GM20431 (cell line): ENCODE data around the gene PKD2L2.
"Not testable (repeated sequence)": the region's sequence is repeated elsewhere in the genome, so short reads cannot be mapped to it uniquely, and the experiment has no call there.

Experiments used
- in situ Hi-C: fragments of 300-500 bp; cut with MseI, MboI; formaldehyde crosslinking; loops from one replicate; pipeline ENCODE4 v1.15.0; 2020; ENCODE audit warnings: low sequenced_read_pairs; ENCODE audit not compliant: unreplicated experiment

Gene PKD2L2

DNA sequence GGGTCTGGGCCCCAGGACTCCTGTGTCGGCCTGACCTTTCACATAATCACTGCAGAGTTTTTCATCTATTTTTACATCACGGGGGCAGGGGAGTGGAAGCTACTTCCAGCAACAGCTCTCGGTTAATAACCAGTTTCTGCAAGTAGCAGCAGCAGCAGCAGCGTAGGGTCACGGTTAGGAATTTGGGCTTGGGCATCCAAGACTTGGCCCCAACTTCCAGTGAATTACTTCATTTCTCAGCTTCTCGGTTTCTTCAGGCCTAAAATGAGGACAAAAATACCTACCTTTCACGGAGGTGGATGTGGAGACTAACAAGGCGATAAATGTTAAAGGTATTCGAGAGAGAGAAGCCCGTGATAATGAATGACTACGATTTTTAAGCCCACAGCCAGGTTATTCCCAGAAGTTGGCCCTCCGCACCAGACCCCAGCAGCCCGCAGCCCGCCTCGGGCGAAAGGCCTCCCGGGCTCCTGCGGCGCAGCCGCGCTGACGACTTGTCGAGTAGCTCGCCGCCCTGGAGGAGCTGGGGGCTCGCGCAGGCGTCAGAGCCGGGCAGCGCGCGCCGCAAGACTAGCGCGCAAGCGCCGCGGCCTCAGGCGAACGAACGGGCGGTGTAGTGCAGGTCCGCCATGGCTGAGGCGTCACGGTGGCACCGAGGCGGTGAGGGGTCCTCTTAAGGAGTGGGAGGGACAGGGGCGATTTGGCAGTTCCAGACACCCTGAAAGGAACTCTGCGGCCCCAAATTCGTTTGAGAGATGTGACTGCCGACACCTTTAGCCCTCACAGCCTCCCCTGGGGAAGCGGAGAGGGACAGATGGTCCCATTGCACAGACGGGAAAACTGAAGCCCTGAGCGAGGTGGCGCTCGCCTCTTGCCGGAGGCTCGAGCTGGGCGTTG is at the start of gene PKD2L2:
TSS of gene PKD2L2 (plus strand) at position 595 of the 897 bp plus-strand sequence. CDS start at position 630, 35 bp downstream.
- in situ Hi-C loops = no loop called here

DNA sequence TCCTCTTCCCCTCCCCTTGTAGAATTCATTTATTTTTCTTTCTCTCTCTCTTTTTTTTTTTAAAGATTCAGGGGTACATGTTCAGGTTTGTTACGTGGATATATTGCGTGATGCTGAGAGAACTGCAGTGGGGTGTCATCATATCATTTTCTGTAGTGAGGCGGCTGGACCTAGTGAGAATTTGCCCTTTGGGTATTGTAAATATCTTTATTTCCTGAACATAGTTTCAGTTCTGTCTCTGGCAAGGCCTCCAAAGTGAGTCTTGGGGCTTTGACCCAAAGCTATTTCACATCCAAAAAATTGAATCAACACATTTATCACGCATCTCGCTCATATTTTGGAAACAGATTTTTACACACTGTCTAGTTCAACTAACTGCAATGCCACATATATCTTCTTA is 47.0 kb upstream of the PKD2L2 start:
- in situ Hi-C loops = no loop called here

DNA sequence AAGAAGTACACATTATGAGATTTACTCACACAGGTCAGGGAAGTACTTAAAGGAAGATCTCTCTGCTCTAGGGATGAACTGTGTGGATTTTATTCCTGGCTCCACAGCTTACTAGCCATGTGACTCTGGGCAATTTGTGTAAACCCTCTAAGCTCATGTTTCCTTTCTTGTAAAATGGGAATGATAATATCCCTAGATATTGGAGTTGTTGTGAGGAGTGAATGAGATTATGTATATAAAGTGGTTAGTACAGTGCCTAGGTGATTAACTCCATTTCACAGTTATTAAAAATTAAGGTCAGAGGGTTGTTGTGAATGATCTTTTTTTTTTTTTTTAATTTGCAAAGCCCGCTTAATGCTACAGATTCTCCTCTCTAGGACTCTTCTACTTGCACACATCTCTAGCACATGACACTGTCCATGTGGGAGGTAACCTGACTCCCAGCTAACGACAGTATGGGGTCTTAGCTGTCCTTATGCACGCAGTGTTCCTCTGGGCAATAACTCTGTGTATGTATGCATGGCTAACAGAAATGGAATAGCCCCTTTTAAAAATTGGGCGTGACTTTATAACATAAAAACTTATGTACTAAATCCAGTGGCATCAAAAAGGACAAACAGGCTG is 45.5 kb upstream of the PKD2L2 start:
- in situ Hi-C loops = no loop called here

DNA sequence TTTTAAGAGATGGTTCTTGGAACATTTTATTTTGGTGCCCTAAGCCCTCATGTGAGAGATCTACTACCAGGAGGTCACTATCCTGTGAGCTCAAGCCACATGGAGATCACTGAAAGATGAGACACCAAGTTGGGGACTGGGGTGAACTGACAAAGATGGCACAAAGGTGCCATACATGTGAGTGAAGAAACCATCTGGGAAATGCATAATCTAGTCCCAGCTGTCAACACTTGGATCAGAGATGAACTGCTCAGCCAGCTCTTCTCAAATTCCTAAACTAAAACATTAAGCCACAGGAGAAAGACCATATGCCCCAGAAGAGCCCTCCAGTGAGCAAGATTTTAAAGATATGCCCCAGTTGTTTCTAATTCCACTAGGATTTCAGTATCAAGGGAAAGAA is 43.8 kb upstream of the PKD2L2 start:
- in situ Hi-C loops = no loop called here

DNA sequence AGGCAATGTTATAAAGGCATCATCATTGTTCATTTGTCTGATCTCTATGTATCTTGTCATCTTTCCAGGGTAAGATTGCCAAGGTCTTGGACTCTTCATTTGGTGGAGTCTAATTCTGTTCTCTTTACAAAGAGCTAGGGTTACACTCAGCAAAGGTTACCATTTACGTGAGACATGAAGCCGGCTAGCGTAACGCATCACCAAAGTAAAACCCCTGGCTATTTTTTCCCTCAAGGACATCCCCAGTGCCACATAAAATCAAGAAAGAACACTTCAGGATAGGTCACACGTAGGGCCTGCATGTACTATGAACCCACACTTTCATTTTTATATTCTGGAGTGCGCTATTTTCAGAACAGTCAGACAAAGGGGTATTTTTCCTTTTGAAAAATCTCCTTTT is 41.6 kb upstream of the PKD2L2 start:
- in situ Hi-C loops = no loop called here

DNA sequence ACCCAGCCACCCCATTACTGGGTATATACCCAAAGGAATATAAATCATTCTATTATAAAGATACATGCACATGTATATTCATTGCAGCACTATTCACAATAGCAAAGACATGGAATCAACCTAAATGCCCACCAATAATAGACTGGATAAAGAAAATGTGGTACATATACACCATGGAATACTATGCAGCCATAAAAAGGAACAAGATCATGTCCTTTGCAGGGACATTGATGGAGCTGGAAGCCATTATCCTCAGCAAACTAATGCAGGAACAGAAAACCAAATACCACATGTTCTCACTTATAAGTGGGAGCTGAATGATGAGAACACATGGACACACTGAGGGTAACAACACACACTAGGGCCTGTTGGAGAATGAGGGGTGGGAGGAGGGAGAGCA is 36.1 kb upstream of the PKD2L2 start:
- in situ Hi-C loops = not testable (repeated sequence)

DNA sequence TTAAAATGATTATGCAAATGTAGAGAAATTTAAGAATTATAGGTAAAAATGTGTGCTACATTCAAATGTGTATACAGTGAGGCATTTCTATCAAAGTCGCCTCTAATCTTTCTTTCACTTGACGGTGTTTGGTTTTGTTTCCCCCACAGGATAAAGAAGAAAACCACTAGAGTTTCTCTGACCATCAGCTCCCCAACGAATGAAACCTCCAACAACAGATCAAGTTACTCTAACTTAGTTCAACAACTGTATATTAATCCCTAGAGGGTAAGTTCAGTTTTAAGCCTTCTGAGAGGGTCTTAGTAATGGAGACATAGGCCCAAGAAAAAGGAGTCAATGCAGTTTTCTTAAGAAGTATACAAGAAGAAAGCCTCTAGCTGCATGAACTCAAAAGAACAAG is 33.1 kb upstream of the PKD2L2 start:
- in situ Hi-C loops = no loop called here

DNA sequence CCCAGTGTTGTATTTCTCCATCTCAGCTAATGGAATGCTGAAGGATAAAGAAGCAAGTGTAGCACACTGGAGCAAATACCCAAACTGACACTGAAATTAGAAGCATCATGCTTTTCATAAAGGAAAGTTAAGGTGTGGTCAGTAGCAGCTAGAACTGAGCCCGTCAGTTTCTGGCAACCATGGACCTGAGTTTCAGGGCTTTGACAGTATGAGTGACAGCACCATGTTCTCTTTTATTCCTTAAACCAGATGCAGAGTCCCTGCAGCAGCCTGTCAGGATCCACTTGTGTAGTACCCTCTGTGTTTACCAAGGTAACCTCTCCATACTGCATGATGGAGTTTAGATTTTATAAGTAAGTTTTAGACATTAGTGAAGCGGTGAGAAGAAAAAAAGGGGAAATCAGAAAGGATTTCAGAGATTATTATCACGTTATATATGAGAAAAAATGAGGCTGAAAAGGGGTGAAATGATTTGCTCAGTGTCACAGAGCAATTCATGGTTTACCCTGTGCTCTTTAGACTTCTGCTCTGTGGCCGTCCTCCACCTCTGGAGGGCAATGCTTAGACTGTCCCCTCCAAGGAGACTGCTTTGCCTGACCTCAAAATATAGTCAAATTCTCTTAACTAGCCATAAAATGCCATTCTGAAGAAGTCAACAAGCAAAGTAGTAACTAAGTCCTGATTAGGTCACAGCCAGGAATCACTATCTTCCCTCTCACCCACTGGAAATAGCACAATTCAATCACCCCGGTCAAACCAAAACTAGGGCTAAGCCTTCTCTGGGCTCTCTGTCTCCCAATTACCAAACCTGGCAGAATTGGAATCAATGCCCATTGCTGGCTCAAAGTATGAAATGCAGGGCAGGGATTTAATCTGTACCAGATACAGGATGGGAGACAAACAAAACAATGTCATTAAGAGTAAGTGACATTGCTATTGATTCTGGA is 32.1 kb upstream of the PKD2L2 start:
- in situ Hi-C loops = no loop called here

DNA sequence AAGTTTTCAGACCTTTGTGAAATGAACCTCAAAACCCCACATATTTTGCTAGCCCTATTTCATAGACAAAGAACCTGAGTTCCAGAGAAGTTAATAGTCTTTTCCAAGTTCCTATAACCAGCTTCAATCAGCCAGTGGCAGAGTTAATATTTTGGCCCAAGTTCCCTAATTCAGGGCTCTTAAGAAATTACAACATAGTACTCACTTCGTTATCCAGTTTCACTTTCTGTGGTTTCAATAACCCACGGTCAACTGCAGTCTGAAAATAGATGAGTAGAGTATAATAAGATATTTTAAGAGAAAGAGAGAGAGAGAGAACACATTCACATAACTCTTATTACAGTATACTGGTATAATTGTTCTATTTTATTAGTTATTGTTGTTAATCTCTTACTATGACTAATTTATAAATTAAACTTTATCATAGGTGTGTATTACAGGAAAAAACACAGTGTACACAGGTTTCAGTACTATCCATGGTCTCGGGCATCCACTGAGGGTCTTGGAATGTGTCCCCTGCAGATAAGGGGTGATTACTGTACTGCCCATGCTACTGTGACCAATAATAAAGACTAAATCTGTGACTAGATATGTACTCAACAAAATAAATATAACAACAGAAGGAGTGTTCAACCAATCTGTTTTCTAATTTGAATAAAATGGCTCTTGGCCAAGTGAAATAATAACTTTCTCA is 30.9 kb upstream of the PKD2L2 start:
- in situ Hi-C loops = no loop called here

DNA sequence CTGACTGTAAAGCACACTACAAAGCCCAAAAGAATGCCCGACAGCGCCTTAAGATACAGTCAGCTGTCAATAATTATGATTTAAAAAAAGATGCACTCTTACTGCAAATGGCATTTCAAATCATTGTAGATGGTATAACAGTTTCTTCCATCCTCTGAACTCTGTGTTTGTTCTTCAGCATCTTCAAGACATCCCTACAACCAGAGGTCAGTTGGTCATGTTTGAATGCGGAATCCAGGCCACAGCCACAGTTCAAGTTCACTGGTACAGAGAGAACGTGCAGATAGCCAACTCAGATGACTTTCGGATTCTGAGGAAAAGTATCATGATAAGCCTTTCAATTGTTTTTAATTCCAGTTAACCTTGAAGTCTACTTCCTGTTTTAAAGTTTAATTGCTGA is 30.3 kb upstream of the PKD2L2 start:
- in situ Hi-C loops = no loop called here

DNA sequence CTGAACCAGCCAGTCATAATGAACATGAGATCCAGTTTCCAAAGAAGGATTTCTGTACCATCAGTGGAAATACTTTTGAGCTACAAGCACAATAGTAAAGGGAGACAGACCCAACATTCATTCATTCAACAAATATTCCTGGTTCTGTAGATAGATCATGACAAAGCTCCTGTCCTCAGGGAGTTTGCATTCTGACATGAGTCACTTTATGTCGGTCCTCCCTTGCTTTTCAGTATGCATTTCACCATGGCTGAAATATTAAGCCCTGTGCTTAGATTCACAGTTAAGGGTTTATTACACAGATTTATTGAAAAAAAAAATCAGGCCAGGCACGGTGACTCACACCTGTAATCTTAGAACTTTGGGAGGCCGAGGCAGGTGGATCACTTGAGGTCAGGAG is 27.0 kb upstream of the PKD2L2 start:
- in situ Hi-C loops = no loop called here

DNA sequence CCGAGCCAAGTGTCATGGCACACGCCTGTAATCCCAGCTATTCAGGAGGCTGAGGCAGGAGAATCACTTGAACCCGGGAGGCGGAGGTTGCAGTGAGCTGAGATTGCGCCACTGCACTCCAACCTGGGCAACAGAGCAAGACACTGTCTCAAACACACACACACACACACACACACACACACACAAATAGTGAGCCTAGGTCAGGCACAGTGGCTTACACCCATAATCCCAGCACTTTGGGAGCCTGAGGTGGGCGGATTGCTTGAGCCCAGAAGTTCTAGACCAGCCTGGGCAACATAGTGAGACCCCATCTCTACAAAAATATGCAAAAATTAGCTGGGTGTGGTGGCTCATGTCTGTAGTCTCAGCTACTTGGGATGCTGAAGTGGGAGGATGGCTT is 25.6 kb upstream of the PKD2L2 start:
- in situ Hi-C loops = not testable (repeated sequence)

DNA sequence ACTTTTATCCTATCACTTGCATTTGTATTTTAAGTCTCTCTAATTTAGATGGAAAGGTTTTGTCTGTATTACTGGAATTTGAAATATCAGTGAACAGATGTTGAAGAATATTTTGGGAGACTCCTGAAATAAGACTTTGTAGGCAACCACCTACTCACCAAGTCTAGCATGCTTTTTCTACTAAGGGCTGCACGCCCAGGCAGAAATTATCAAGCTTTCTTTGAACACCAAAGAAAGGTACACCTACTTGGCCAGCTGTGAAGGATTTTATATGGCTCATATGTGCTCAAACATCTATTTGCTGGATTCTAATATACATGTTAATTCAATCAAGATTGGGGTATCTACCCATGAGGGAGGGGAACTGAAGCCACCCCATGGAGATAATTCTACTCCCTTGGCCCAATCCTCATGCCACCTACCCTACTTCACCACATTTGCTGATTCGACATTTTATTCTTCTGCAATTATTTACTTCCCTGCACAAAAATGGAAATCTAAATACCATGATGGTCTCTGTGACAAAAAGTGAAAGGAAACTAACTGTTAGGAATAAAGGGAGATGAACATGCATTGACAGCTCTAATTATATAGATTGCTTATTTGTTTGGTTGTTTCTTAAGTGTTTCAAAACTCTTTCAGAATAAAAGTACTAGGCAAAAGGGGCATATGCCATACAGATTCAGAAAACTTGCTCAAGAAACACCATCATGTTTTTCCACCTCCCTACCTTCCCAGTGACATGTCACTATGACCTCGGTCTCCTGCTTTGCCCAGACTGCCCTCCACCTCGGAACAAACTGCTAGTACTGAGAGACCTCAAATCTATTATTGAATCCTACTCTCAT is 22.5 kb upstream of the PKD2L2 start:
- in situ Hi-C loops = no loop called here

DNA sequence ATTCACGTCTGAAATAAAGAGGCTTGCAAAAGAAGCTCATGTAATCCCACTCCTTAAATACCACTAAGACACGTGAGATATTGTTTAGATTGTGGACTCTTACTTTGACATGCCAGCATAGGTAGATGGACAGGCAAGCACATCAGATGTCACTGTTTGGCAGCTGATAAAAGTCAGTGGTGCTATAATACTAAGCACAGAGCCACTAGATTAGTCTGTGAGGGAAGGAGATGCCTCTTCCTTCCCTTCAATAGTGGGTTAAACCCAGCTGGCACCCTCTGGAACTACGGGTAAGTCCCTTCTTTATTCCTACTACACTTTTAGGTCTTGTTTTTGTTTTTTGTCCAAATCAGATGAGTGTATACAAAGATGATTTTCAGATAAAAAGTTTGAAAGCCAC is 21.6 kb upstream of the PKD2L2 start, which contains the start of gene MYOT:
TSS of gene MYOT (plus strand) at position 197 of the 400 bp plus-strand sequence. CDS start 2,792 bp downstream, outside the sequence.
- in situ Hi-C loops = no loop called here

DNA sequence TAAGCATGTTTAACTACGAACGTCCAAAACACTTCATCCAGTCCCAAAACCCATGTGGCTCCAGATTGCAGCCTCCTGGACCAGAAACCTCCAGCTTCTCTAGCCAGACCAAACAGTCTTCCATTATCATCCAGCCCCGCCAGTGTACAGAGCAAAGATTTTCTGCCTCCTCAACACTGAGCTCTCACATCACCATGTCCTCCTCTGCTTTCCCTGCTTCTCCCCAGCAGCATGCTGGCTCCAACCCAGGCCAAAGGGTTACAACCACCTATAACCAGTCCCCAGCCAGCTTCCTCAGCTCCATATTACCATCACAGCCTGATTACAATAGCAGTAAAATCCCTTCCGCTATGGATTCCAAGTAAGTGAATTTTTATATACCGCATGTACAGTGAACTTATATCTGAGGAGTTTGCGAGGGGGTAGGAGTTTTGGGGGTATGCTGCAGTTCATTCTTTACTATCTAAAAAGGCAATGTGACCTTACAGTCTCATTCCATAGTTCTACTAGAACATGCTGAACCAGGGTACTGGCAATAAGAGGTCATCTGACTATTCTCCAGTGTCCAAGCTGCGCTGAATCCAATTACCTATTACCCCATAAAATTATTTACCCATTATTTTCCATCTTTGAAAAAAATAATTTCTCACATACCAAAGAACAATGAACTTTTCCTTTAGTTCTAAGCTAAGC is 18.5 kb upstream of the PKD2L2 start:
- in situ Hi-C loops = no loop called here

DNA sequence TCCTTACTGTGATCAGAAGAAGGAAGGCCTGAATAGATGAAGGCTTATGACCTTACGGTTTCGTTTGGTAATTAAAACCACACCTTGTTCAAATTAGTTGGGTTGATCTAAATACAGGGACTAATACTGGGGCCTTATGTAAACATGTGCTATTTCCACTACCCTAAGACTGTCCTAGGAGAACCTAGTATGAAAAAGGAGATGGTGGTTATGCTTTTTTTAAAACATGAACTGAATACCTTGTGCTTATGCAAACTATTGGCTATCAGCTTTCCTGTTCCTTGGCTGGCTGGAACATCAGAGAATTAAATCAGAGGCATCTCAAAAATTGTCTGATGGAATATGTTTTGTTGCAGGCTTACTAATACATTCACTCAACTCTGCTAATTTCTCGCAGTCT is 17.7 kb upstream of the PKD2L2 start:
- in situ Hi-C loops = no loop called here

DNA sequence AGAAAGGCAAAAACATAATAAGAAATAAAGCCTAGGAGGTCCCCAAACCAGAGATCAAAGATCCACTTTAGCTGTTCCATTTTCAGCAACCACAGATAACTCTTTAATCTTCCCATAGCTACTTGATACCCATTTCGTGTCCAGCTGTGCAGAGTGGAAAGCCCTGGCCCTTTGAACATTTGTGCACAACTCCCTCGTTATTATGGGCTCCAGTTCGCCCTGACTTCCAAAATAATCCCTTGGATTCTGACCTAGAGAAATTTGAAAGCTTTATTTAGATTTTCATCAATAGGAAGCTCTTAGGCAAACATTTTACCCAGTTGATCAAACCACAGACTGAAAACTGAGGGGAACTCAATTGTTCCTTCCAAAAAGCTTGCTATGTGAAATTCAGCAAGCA is 16.8 kb upstream of the PKD2L2 start:
- in situ Hi-C loops = no loop called here

DNA sequence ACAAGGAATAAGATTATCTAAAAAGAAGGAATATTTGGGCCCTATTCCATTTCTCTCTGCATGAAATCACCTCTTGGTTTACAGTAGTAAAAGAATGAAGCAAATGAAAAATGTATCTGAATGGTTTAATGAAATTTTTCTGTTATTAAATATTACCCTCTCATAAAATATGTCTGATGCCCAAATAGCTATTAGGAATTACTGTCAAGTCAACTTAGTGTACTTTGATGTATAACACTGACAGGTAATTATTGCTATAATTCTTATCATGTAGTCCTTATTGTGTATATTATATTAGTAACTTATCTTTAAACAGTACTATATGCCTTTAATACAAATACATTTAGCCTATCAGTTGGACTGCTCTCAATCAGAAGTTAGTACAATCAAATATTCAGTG is 13.2 kb upstream of the PKD2L2 start:
- in situ Hi-C loops = no loop called here
